NB4 (cell line): Measurements from ENCODE around the gene RNF44.

Experiments used
- TF ChIP-seq, protein P1 (sequence below): IDR thresholded peaks from one replicate; pipeline ENCODE4 v1.5.1; 2012; ENCODE audit warnings: low read depth, low read length
- TF ChIP-seq, protein P2 (sequence below): IDR thresholded peaks from 2 replicates; pipeline ENCODE4 v1.6.1; 2011; ENCODE audit warnings: low read depth, low read length

GRCh38 chr5:176553260-176554085, 16.3 kb upstream of the RNF44 start:
- TF ChIP-seq, protein P1, sequence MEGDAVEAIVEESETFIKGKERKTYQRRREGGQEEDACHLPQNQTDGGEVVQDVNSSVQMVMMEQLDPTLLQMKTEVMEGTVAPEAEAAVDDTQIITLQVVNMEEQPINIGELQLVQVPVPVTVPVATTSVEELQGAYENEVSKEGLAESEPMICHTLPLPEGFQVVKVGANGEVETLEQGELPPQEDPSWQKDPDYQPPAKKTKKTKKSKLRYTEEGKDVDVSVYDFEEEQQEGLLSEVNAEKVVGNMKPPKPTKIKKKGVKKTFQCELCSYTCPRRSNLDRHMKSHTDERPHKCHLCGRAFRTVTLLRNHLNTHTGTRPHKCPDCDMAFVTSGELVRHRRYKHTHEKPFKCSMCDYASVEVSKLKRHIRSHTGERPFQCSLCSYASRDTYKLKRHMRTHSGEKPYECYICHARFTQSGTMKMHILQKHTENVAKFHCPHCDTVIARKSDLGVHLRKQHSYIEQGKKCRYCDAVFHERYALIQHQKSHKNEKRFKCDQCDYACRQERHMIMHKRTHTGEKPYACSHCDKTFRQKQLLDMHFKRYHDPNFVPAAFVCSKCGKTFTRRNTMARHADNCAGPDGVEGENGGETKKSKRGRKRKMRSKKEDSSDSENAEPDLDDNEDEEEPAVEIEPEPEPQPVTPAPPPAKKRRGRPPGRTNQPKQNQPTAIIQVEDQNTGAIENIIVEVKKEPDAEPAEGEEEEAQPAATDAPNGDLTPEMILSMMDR: no peak
- TF ChIP-seq, protein P2, sequence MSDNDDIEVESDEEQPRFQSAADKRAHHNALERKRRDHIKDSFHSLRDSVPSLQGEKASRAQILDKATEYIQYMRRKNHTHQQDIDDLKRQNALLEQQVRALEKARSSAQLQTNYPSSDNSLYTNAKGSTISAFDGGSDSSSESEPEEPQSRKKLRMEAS: no peak
